Testis (tissue), 2 donors: ENCODE results near the gene IL13RA2.

Experiments used
- CTCF ChIP-seq, 3 experiments: fragments of 450-650 bp in 2 of 3; fragments of 200-600 bp in 1 of 3; sonication (generic) in 1 of 3; IDR thresholded peaks; one replicate each; pipeline ENCODE4 v1.5.1; 2016 to 2019; ENCODE audit warnings: antibody characterized with exemption in 3 of 3, mild to moderate bottlenecking in 2 of 3, moderate library complexity in 1 of 3
- POLR2A ChIP-seq: fragments of 450-650 bp; IDR thresholded peaks from one replicate; pipeline ENCODE4 v1.6.1; 2017; ENCODE audit warnings: antibody characterized with exemption, mild to moderate bottlenecking, moderate library complexity

DNA sequence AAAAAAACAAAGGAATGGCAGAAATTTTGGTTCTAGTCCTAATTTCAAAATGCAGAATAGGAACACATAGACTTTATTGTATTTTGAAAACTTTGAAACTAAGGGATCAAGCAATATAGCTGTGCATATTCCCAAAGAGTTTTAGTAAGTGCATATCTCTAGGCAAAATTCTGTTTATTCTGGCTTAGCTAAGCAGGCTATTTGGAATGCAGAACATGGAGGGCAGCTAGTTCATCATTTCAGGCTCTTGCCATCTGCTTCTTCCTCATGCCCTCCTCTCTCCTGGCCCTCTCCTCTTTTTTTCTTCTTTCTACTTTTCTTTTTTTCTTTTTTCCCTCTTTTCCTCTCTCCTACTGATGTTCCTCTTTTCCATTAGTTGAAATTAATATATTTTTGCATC, 12.0 kb upstream of the IL13RA2 start:
- no peak for TF ChIP-seq POLR2A
- TF ChIP-seq CTCF (IDR thresholded peaks at IDR 0.05), result no peak
